ENCODE measurements around the gene COL6A5.

GRCh38 chr3:130395331-130395730 lies 49.9 kb downstream of the COL6A5 start:
- TF ChIP-seq CTCF (IDR thresholded peaks at IDR 0.05) (no peak), POLR2AphosphoS5 (IDR thresholded peaks at IDR 0.05) (no peak), POLR2A (IDR thresholded peaks at IDR 0.05; ENCODE audit: low read depth) (no peak), EP300 (IDR thresholded peaks at IDR 0.05) (no peak)

Measured in esophagus muscularis mucosa (tissue), 4 donors.